ENCODE data around the gene FBXO48.

DNA sequence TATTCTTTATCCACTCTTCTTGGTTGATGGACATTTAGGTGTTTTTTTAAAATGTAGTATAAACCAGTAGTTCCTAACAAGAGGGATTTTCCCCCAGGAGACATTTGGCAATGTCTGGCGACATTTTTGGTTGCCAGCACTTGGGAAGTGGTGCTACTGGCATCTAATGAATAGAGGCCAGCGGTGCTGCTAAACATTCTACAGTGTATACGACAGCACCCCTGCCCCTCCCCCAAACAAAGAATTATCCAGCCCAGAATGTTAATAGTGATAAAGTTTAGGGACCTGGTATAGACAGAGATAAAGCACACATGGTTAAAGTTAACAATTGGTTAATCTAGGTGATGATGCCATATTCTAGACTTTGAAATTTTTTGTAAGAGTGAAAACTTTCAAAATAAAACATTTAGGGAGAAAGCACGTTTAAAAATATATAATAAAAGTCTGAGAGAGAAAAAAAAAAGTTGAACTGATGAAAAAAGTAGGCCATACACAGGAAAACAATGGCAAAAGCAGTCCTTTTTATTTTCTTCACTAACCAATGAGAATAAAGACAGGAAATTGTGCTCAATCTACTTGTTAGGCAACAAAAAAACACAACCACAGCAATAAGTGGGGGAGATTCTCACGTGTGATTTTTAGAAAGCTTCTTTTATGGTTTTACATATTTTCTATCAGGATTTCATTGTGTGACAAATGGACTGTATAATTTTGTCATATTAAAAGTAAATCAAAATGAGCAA lies 14.8 kb downstream of the FBXO48 start:
- TF ChIP-seq POLR2A (IDR thresholded peaks at IDR 0.05) = no peak
- TF ChIP-seq, protein P1, sequence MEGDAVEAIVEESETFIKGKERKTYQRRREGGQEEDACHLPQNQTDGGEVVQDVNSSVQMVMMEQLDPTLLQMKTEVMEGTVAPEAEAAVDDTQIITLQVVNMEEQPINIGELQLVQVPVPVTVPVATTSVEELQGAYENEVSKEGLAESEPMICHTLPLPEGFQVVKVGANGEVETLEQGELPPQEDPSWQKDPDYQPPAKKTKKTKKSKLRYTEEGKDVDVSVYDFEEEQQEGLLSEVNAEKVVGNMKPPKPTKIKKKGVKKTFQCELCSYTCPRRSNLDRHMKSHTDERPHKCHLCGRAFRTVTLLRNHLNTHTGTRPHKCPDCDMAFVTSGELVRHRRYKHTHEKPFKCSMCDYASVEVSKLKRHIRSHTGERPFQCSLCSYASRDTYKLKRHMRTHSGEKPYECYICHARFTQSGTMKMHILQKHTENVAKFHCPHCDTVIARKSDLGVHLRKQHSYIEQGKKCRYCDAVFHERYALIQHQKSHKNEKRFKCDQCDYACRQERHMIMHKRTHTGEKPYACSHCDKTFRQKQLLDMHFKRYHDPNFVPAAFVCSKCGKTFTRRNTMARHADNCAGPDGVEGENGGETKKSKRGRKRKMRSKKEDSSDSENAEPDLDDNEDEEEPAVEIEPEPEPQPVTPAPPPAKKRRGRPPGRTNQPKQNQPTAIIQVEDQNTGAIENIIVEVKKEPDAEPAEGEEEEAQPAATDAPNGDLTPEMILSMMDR (IDR thresholded peaks at IDR 0.05) = no peak

Measured in adrenal gland (tissue), 5 donors.